Calu3 (cell line): ENCODE results near the gene TAOK1. TPM values are rescaled to one million over a fixed set of nuclear protein-coding genes. Genes with fewer than 3 reads are reported as not detected.

Experiments used
- BruUV-seq: library from RNA; stranded (reverse); fragments of 400-500 nt; replicated peaks from 2 replicates; lab custom pipeline; 2021; lab: Mats Ljungman, UMichigan
- CTCF ChIA-PET: fragments of 300-600 bp; sonication (Branson Sonifier 250); formaldehyde crosslinking; loops from one replicate; lab custom pipeline; 2022; ENCODE audit warnings: antibody characterized with exemption; lab: Charles Lee
- DNase-seq: peaks from one replicate; pipeline ENCODE4 v3.0.0; 2022
- H3K27ac Mint-ChIP-seq: one replicate; pipeline ENCODE4 v1.8.0; 2022; ENCODE audit warnings: mixed read lengths; ENCODE audit not compliant: unreplicated experiment
- H3K27me3 Mint-ChIP-seq: one replicate; pipeline ENCODE4 v1.8.0; 2022; ENCODE audit warnings: mixed read lengths; ENCODE audit not compliant: unreplicated experiment
- H3K36me3 Mint-ChIP-seq: one replicate; pipeline ENCODE4 v1.8.0; 2022; ENCODE audit warnings: mild to moderate bottlenecking, moderate library complexity, mixed read lengths; ENCODE audit not compliant: insufficient read depth, unreplicated experiment
- H3K4me1 Mint-ChIP-seq: one replicate; pipeline ENCODE4 v1.8.0; 2022; ENCODE audit warnings: mild to moderate bottlenecking, low read depth, mixed read lengths; ENCODE audit not compliant: unreplicated experiment
- H3K4me3 Mint-ChIP-seq: one replicate; pipeline ENCODE4 v1.8.0; 2022; ENCODE audit warnings: mild to moderate bottlenecking, low read depth, moderate library complexity, mixed read lengths; ENCODE audit not compliant: unreplicated experiment
- H3K9me3 Mint-ChIP-seq: one replicate; pipeline ENCODE4 v1.8.0; 2022; ENCODE audit warnings: low read depth, mixed read lengths; ENCODE audit not compliant: unreplicated experiment
- CTCF ChIP-seq: fragments of 200-600 bp; IDR thresholded peaks from one replicate; pipeline ENCODE4 v1.8.0; 2022; ENCODE audit warnings: antibody characterized with exemption; ENCODE audit not compliant: unreplicated experiment
- intact Hi-C: fragments of 100-400 bp; cut with micrococcal nuclease; formaldehyde crosslinking; loops from one replicate; pipeline ENCODE4 v1.10.0; 2022; ENCODE audit not compliant: unreplicated experiment
- total RNA-seq: library from RNA; stranded (reverse); gene quantifications from 2 replicates; pipeline ENCODE4 v1.2.3, GENCODE V29; 2022

The TAOK1 gene
- total RNA-seq, 1 experiment from 2014 or later: 78.1 TPM

GRCh38 chr17:29383686-29384085 lies 6.5 kb upstream of the TAOK1 start:
- no TSS peak for BruUV-seq
- CTCF ChIA-PET: interaction anchor here (0.7 to 1.5 kb wide), 2 partner anchors 13 to 25 kb away, joined by 4 to 5 read pairs; no protein-coding TSS in a partner anchor

GRCh38 chr17:29384901-29385300 lies 5.3 kb upstream of the TAOK1 start:
- no peaks in the 10 kb centered on the region for H3K9me3 Mint-ChIP-seq
- H3K4me3 Mint-ChIP-seq: no peak overlapping the region
- H3K27me3 Mint-ChIP-seq: no peaks in the 10 kb centered on the region
- H3K27ac Mint-ChIP-seq: no peak overlapping the region
- no TSS peak for BruUV-seq
- no peak for TF ChIP-seq CTCF
- DNase-seq: peak; percentile 10
- CTCF ChIA-PET: interaction anchor here (0.6 to 0.9 kb wide), 2 partner anchors 15 to 79 kb away, joined by 3 read pairs; no protein-coding TSS in a partner anchor
- peaks cover 10% of the 10 kb centered on the region for H3K4me1 Mint-ChIP-seq
- intact Hi-C loops: no loop called here
- peaks cover 12% of the 10 kb centered on the region for H3K36me3 Mint-ChIP-seq

More at GRCh38 chr17:29383686-29384085, 6.5 kb upstream of the TAOK1 start:
- H3K4me1 Mint-ChIP-seq: peaks cover 10% of the 10 kb centered on the region
- H3K36me3 Mint-ChIP-seq: no peaks in the 10 kb centered on the region
- H3K27me3 Mint-ChIP-seq: no peaks in the 10 kb centered on the region
- no peaks in the 10 kb centered on the region for H3K9me3 Mint-ChIP-seq
- no peak overlapping the region for H3K27ac Mint-ChIP-seq
- intact Hi-C loops: no loop called here
- no peak for DNase-seq
- TF ChIP-seq CTCF: no peak
- H3K4me3 Mint-ChIP-seq: no peak overlapping the region

- peaks cover 30% of the 10 kb centered on the region for H3K36me3 Mint-ChIP-seq
- H3K9me3 Mint-ChIP-seq: no peaks in the 10 kb centered on the region
- intact Hi-C loops: no loop called here
- H3K4me3 Mint-ChIP-seq: no peak overlapping the region
- no peak for DNase-seq
- CTCF ChIA-PET: no interaction called here
- TF ChIP-seq CTCF: no peak
- no TSS peak for BruUV-seq
- H3K4me1 Mint-ChIP-seq: peaks cover 4% of the 10 kb centered on the region
- no peaks in the 10 kb centered on the region for H3K27me3 Mint-ChIP-seq
- no peak overlapping the region for H3K27ac Mint-ChIP-seq
Measured at GRCh38 chr17:29386760-29387159, 3.4 kb upstream of the TAOK1 start.

GRCh38 chr17:29388937-29389336 lies 1.2 kb upstream of the TAOK1 start:
- Mint-ChIP-seq H3K36me3 (peaks cover 32% of the 10 kb centered on the region), H3K27me3 (no peaks in the 10 kb centered on the region), H3K27ac (no peak overlapping the region), H3K4me3 (peak overlapping the region; percentile 82), H3K9me3 (no peaks in the 10 kb centered on the region), H3K4me1 (peaks cover 19% of the 10 kb centered on the region)
- intact Hi-C loops: no loop called here
- CTCF ChIA-PET: interaction anchor here (1.6 kb wide), 1 partner anchor 18 kb away, joined by 6 read pairs; no protein-coding TSS in a partner anchor
- no TSS peak for BruUV-seq
- DNase-seq: peak; percentile 17
- TF ChIP-seq CTCF: no peak
